PFSK-1 (cell line): ENCODE results near the gene CARMIL1.

Source experiments
- FOXP2 ChIP-seq: optimal IDR thresholded peaks from 2 replicates; pipeline ENCODE3; 2011; ENCODE audit warnings: borderline replicate concordance, control low read depth, inconsistent platforms; ENCODE audit not compliant: insufficient read depth; ENCODE audit errors: extremely low read length, extremely low read depth
- POLR2AphosphoS5 ChIP-seq: IDR thresholded peaks from 2 replicates; pipeline ENCODE4 v1.6.1; 2012; ENCODE audit warnings: low read depth, mild to moderate bottlenecking, control low read depth, low read length, moderate library complexity
- REST ChIP-seq, 2 experiments: IDR thresholded peaks; 2 replicates each; pipeline versions ENCODE4 v1.6.1 to v1.8.0; 2011 to 2012; ENCODE audit warnings: low read depth in 2 of 2, low read length in 2 of 2, control low read depth in 1 of 2, inconsistent platforms in 1 of 2, mild to moderate bottlenecking in 1 of 2, moderate library complexity in 1 of 2; ENCODE audit not compliant: insufficient read depth in 1 of 2
- SIN3A ChIP-seq: IDR thresholded peaks from 2 replicates; pipeline ENCODE4 v1.6.1; 2012; ENCODE audit warnings: mild to moderate bottlenecking, low read length, moderate library complexity, borderline replicate concordance; ENCODE audit not compliant: insufficient read depth
- TAF1 ChIP-seq: IDR thresholded peaks from 2 replicates; pipeline ENCODE4 v1.6.1; 2012; ENCODE audit warnings: low read length, control low read depth, borderline replicate concordance; ENCODE audit not compliant: insufficient read depth

The CARMIL1 gene

DNA sequence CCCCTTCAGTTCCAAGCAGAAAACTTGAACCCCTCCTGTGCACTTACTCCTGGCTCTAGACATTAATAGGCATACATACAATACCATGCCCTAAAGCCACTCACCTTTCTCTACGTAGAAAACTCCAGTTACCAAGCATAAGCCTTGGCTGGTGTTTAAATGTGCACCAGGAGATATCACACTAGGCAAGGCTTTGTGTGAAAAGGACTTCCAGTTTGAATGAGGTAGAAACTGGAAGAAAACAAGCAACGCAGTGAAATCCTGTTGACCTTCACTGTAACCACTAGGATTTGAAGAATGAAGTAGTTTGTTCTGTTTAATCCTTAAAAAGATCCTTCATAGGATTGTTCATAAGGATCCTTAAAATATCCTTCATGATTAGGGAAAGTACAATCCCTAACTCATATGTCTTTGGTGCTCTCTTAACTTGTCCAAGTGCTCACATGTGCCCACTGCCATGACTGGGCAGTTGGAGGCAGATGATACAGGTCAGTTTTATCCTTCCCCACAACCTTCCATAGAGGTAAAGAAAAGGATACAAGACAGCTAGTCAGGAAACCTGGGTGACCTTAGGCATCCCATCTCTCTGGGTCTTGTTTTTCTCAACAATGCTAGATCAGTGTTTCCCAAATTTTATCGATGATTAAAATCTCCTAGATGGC, 363.6 kb downstream of the CARMIL1 start:
- TF ChIP-seq POLR2AphosphoS5 (no peak), TAF1 (no peak), FOXP2 (no peak), REST (IDR thresholded peaks at IDR 0.05; ENCODE audit: insufficient read depth in 1 of 2, low read depth in 2 of 2, low read length in 2 of 2) (no peak), SIN3A (no peak)

DNA sequence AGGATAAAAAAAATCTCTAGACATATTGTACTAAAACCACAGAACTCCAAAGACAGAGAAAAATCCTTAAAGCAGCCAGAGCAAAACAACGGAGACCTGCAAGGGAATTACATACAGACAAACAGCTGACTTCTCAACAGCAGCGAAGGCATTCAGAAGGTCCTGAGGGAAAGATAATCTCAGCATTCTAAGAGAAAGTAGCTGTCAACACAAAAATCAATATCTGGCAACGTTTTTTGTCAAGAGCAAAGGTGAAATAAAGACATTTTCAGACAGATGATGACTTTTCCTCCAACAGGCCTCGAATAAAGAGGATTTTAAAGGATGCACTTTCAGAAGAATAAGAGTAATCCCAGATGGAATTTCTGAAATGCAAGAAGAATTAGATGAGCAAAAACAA, 366.7 kb downstream of the CARMIL1 start:
- TF ChIP-seq POLR2AphosphoS5 (no peak), SIN3A (no peak), TAF1 (no peak), FOXP2 (no peak), REST (IDR thresholded peaks at IDR 0.05; ENCODE audit: insufficient read depth in 1 of 2, low read depth in 2 of 2, low read length in 2 of 2) (no peak)

DNA sequence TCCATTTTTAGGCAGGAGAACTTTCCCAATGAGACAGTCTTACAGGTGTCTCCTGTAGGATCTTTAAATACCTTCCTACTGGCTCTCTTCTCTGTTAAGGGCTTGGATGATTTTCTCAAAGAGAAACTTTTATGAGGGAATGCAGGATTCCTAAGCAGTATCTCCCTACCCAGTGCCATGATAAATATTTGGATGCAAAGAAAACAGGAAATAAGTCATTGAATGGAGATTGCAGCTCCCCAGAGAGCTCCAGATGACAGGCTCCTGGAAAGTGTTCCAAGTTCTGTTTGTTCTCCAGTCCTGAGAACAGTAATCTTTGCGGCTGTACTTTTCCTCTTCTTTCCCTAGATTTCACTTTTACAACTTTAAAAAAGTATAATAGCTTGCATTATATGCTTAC, 370.4 kb downstream of the CARMIL1 start:
- no peak for TF ChIP-seq FOXP2
- TF ChIP-seq TAF1, result no peak
- no peak for TF ChIP-seq POLR2AphosphoS5
- no peak for TF ChIP-seq SIN3A

GRCh38 chr6:25652007-25652515, 372.9 kb downstream of the CARMIL1 start, which contains the start of gene SCGN:
TSS of gene SCGN (plus strand) at chr6:25652215. CDS start at chr6:25652404, 189 bp downstream.
- peak; percentile 92 to 98 for TF ChIP-seq REST (IDR thresholded peaks at IDR 0.05; ENCODE audit: insufficient read depth in 1 of 2, low read depth in 2 of 2, low read length in 2 of 2)
- no peak for TF ChIP-seq SIN3A

GRCh38 chr6:25655723-25656122, 376.5 kb downstream of the CARMIL1 start:
- no peak for TF ChIP-seq TAF1
- TF ChIP-seq POLR2AphosphoS5, result no peak
- no peak for TF ChIP-seq FOXP2
- no peak for TF ChIP-seq SIN3A
- no peak for TF ChIP-seq REST (IDR thresholded peaks at IDR 0.05; ENCODE audit: insufficient read depth in 1 of 2, low read depth in 2 of 2, low read length in 2 of 2)
